Activated naive CD4-positive, alpha-beta T cell treated with anti-CD3 and anti-CD28 coated beads, Interleukin-2, amount 10 ng/mL, durations not matched to agents 7 days and 5 days (primary cell): Measurements from ENCODE around the gene GP1BA.
"Not testable (repeated sequence)": the region's sequence is repeated elsewhere in the genome, so short reads cannot be mapped to it uniquely, and the experiment has no call there.

Experiments used
- CTCF ChIA-PET: fragments of 350-600 bp; sonication (Branson Sonifier 250); formaldehyde crosslinking; loops from one replicate; lab custom pipeline; 2021; ENCODE audit warnings: antibody characterized with exemption; lab: Charles Lee
- DNase-seq: peaks from one replicate; pipeline ENCODE4 v3.0.0-alpha.2; 2020
- H3K27ac Mint-ChIP-seq: one replicate; pipeline ENCODE4 v1.8.0; 2021; ENCODE audit warnings: mild to moderate bottlenecking, moderate library complexity, mixed read lengths
- H3K27me3 Mint-ChIP-seq: one replicate; pipeline ENCODE4 v1.8.0; 2021; ENCODE audit warnings: mild to moderate bottlenecking, mixed read lengths
- H3K36me3 Mint-ChIP-seq: one replicate; pipeline ENCODE4 v1.8.0; 2021; ENCODE audit warnings: mixed read lengths
- H3K4me1 Mint-ChIP-seq: one replicate; pipeline ENCODE4 v1.8.0; 2021; ENCODE audit warnings: mixed read lengths
- H3K4me3 Mint-ChIP-seq: one replicate; pipeline ENCODE4 v1.8.0; 2021; ENCODE audit warnings: mild to moderate bottlenecking, moderate library complexity, mixed read lengths
- H3K9me3 Mint-ChIP-seq: one replicate; pipeline ENCODE4 v1.8.0; 2021; ENCODE audit warnings: mixed read lengths

GP1BA gene

GRCh38 chr17:4897785-4898184 lies 34.3 kb upstream of the GP1BA start:
- no peaks in the 10 kb centered on the region for H3K9me3 Mint-ChIP-seq
- H3K4me1 Mint-ChIP-seq, result peaks cover 30% of the 10 kb centered on the region
- H3K27me3 Mint-ChIP-seq, result peaks cover 32% of the 10 kb centered on the region
- peaks cover 23% of the 10 kb centered on the region for H3K36me3 Mint-ChIP-seq
- CTCF ChIA-PET, result no interaction called here
- H3K27ac Mint-ChIP-seq, result no peak overlapping the region
- H3K4me3 Mint-ChIP-seq, result no peak overlapping the region
- DNase-seq, result no peak

GRCh38 chr17:4898351-4898750 lies 33.7 kb upstream of the GP1BA start:
- peaks cover 22% of the 10 kb centered on the region for H3K36me3 Mint-ChIP-seq
- H3K9me3 Mint-ChIP-seq, result no peaks in the 10 kb centered on the region
- no peak overlapping the region for H3K27ac Mint-ChIP-seq
- CTCF ChIA-PET, result interaction anchor here (1.9 kb wide), 1 partner anchor 188 kb away, joined by 6 read pairs; the partner anchor contains the start of gene ARRB2
- peak overlapping the region; percentile 61 for H3K4me3 Mint-ChIP-seq
- peaks cover 32% of the 10 kb centered on the region for H3K27me3 Mint-ChIP-seq
- H3K4me1 Mint-ChIP-seq, result peaks cover 35% of the 10 kb centered on the region
- DNase-seq, result no peak

- Mint-ChIP-seq H3K36me3 (peaks cover 19% of the 10 kb centered on the region), H3K4me1 (peaks cover 39% of the 10 kb centered on the region), H3K4me3 (peak overlapping the region; percentile 61), H3K27me3 (peaks cover 32% of the 10 kb centered on the region), H3K9me3 (no peaks in the 10 kb centered on the region), H3K27ac (no peak overlapping the region)
- CTCF ChIA-PET, result interaction anchor here (0.7 to 2.7 kb wide), 7 partner anchors 8 to 189 kb away, joined by 3 to 11 read pairs (median 4); partner anchors contain the start of genes ARRB2, CAMTA2 and PSMB6
- DNase-seq, result no peak
Observed at GRCh38 chr17:4898927-4899326, 33.1 kb upstream of the GP1BA start.

- Mint-ChIP-seq H3K9me3 (no peaks in the 10 kb centered on the region), H3K36me3 (peaks cover 17% of the 10 kb centered on the region), H3K27ac (peak within 1 kb of the TSS; percentile 69), H3K27me3 (peaks cover 32% of the 10 kb centered on the region), H3K4me1 (peaks cover 39% of the 10 kb centered on the region), H3K4me3 (peak within 1 kb of the TSS; percentile 82)
- CTCF ChIA-PET, result interaction anchor here (0.7 to 2.7 kb wide), 7 partner anchors 9 to 190 kb away, joined by 3 to 11 read pairs (median 4); partner anchors contain the start of genes ARRB2, CAMTA2 and PSMB6
- DNase-seq, result peak; percentile 93
Observed at GRCh38 chr17:4899341-4900230, 32.5 kb upstream of the GP1BA start, which contains the start of gene C17orf107. Gene C17orf107 (plus strand): TSS chr17:4899536. CDS start chr17:4899763, 227 bp downstream.

GRCh38 chr17:4900231-4901107 lies 31.6 kb upstream of the GP1BA start:
- DNase-seq, result peak; percentile 63
- H3K27me3 Mint-ChIP-seq, result peaks cover 33% of the 10 kb centered on the region
- peaks cover 12% of the 10 kb centered on the region for H3K36me3 Mint-ChIP-seq

GRCh38 chr17:4901108-4901647 lies 30.9 kb upstream of the GP1BA start:
- Mint-ChIP-seq H3K27me3 (peaks cover 40% of the 10 kb centered on the region), H3K4me1 (peaks cover 39% of the 10 kb centered on the region), H3K9me3 (no peaks in the 10 kb centered on the region), H3K36me3 (peaks cover 6% of the 10 kb centered on the region), H3K27ac (no peak overlapping the region), H3K4me3 (no peak overlapping the region)
- DNase-seq, result no peak
- CTCF ChIA-PET, result interaction anchor here (2.7 kb wide), 1 partner anchor 8 kb away, joined by 11 read pairs; no protein-coding TSS in a partner anchor

More at GRCh38 chr17:4900231-4901107, 31.6 kb upstream of the GP1BA start:
- H3K4me1 Mint-ChIP-seq, result peaks cover 39% of the 10 kb centered on the region
- H3K9me3 Mint-ChIP-seq, result no peaks in the 10 kb centered on the region
- CTCF ChIA-PET, result interaction anchor here (1.0 to 2.7 kb wide), 6 partner anchors 9 to 190 kb away, joined by 3 to 11 read pairs (median 5); partner anchors contain the start of genes ARRB2 and CAMTA2
- H3K4me3 Mint-ChIP-seq, result peak overlapping the region; percentile 82
- no peak overlapping the region for H3K27ac Mint-ChIP-seq

GRCh38 chr17:4901648-4902344 lies 30.3 kb upstream of the GP1BA start:
- peaks cover 40% of the 10 kb centered on the region for H3K4me1 Mint-ChIP-seq
- no peak overlapping the region for H3K27ac Mint-ChIP-seq
- no peaks in the 10 kb centered on the region for H3K9me3 Mint-ChIP-seq
- peaks cover 4% of the 10 kb centered on the region for H3K36me3 Mint-ChIP-seq
- no peak for DNase-seq
- no peak overlapping the region for H3K4me3 Mint-ChIP-seq
- peaks cover 40% of the 10 kb centered on the region for H3K27me3 Mint-ChIP-seq
- CTCF ChIA-PET, result interaction anchor here (0.6 to 2.0 kb wide), 4 partner anchors 113 to 334 kb away, joined by 3 to 9 read pairs (median 5); partner anchors contain the start of genes ARRB2 and GLTPD2

- peaks cover 44% of the 10 kb centered on the region for H3K4me1 Mint-ChIP-seq
- H3K9me3 Mint-ChIP-seq, result no peaks in the 10 kb centered on the region
- CTCF ChIA-PET, result interaction anchor here (0.6 to 2.0 kb wide), 5 partner anchors 114 to 338 kb away, joined by 3 to 9 read pairs (median 4); partner anchors contain the start of genes ARRB2 and GLTPD2
- DNase-seq, result no peak
- peaks cover 43% of the 10 kb centered on the region for H3K27me3 Mint-ChIP-seq
- no peaks in the 10 kb centered on the region for H3K36me3 Mint-ChIP-seq
- H3K4me3 Mint-ChIP-seq, result no peak overlapping the region
- H3K27ac Mint-ChIP-seq, result no peak overlapping the region
Observed at GRCh38 chr17:4902540-4902939, 29.5 kb upstream of the GP1BA start.

- DNase-seq, result peak; percentile 89
- H3K27ac Mint-ChIP-seq, result no peak within 1 kb of the TSS
- peaks cover 46% of the 10 kb centered on the region for H3K4me1 Mint-ChIP-seq
- no peaks in the 10 kb centered on the region for H3K36me3 Mint-ChIP-seq
- H3K9me3 Mint-ChIP-seq, result no peaks in the 10 kb centered on the region
- H3K4me3 Mint-ChIP-seq, result peak within 1 kb of the TSS; percentile 1
- CTCF ChIA-PET, result interaction anchor here (0.7 to 2.0 kb wide), 9 partner anchors 33 to 338 kb away, joined by 3 to 9 read pairs (median 4); partner anchors contain the start of genes ARRB2, GLTPD2 and SPAG7
- peaks cover 43% of the 10 kb centered on the region for H3K27me3 Mint-ChIP-seq
Observed at GRCh38 chr17:4903051-4903818, 28.8 kb upstream of the GP1BA start, which contains the start of gene CHRNE. Gene CHRNE (minus strand): TSS chr17:4903098. CDS start chr17:4903063, 35 bp downstream.

- Mint-ChIP-seq H3K27me3 (peaks cover 30% of the 10 kb centered on the region), H3K27ac (peak overlapping the region; percentile 35), H3K4me1 (peaks cover 23% of the 10 kb centered on the region)
- not testable (repeated sequence) for H3K4me3 Mint-ChIP-seq, DNase-seq, H3K36me3 Mint-ChIP-seq, H3K9me3 Mint-ChIP-seq
- CTCF ChIA-PET, result interaction anchor here (0.7 to 1.5 kb wide), 2 partner anchors 130 to 155 kb away, joined by 3 read pairs; no protein-coding TSS in a partner anchor
Observed at GRCh38 chr17:4906642-4907041, 25.4 kb upstream of the GP1BA start.

- H3K36me3 Mint-ChIP-seq, result no peaks in the 10 kb centered on the region
- peak; percentile 47 for DNase-seq
- peaks cover 26% of the 10 kb centered on the region for H3K27me3 Mint-ChIP-seq
- no peak overlapping the region for H3K27ac Mint-ChIP-seq
- peaks cover 12% of the 10 kb centered on the region for H3K4me1 Mint-ChIP-seq
- no peak overlapping the region for H3K4me3 Mint-ChIP-seq
- CTCF ChIA-PET, result interaction anchor here (0.6 to 2.1 kb wide), 17 partner anchors 8 to 155 kb away, joined by 3 to 15 read pairs (median 7); partner anchors contain the start of genes C17orf107, CAMTA2, PSMB6 and RNF167
- H3K9me3 Mint-ChIP-seq, result no peaks in the 10 kb centered on the region
Observed at GRCh38 chr17:4908301-4908700, 23.8 kb upstream of the GP1BA start.
